Measurements from ENCODE around the gene SLC25A21.

Gene SLC25A21

DNA sequence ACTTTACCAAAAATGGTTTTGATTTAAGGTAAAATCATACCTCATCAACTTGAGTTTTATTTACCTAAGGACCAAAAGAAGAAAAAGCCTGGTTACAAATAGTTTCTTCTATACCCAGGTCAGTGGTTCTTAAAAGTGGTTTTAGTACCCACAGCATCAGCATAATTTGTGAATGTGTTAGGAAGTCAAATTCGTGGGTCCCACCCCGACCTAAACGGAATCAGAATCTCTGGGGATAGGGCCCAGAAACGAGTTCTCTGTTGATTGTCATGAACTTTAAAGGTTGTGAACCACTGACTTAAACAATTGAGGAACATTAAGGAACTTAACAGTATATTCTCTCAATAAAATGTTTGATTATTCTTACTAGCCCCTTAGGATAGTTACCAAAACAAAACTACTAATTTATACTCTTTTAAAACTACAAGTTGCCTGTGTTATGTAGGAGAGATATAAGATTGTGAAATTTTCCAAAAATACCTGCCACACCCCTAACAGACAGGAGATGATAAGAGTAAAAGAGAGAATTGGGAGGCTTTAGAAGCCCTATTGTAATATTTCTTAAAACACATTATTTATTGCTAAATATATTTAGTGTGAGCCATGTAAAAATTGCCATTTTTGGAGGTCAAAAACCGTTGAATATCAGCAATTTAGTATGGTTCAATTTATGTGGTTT, 669 bp upstream of the SLC25A21 start:
- no peak for TF ChIP-seq CTCF (IDR thresholded peaks at IDR 0.05; ENCODE audit: insufficient read depth, low read length, missing control alignments)
- ChIA-PET CTCF (interaction anchor here (3.1 kb wide), 1 partner anchor 22 kb away, joined by 13 read pairs; no protein-coding TSS in a partner anchor), POLR2A (interaction anchor here (0.7 kb wide), 1 partner anchor 589 kb away, joined by 4 read pairs; no protein-coding TSS in a partner anchor)
- no peak for DNase-seq (ENCODE audit: low read depth, low spot score)
- H3K4me3 ChIP-seq (ENCODE audit: low read depth, low read length) = peak overlapping the region; percentile 88

DNA sequence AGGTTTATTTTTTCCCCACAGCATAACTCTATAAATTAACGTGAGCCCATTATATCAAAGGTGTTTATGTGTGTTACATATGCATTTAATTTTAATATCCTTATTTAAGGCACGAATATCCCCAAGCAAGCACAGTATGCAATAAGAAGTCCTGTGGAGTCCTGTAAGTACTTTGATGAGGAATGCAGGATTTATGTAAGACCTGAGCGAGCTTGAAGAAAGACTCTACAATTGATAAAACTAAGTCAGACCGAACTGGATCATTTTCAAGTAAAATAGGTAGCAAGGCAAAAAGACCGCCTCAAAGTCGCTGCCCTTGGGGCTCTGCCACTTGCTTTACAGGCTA, 755 bp downstream of the SLC25A21 start:
- TF ChIP-seq CTCF (IDR thresholded peaks at IDR 0.05; ENCODE audit: insufficient read depth, low read length, missing control alignments) = no peak
- POLR2A ChIA-PET = interaction anchor here (1.0 kb wide), 1 partner anchor 26 kb away, joined by 8 read pairs; the partner anchor contains the start of gene MIPOL1
- peak overlapping the region; percentile 88 for H3K4me3 ChIP-seq (ENCODE audit: low read depth, low read length)
- CTCF ChIA-PET = interaction anchor here (1.1 to 3.1 kb wide), 2 partner anchors 21 to 47 kb away, joined by 3 to 13 read pairs; no protein-coding TSS in a partner anchor
- DNase-seq (ENCODE audit: low read depth, low spot score) = no peak

- H3K4me3 ChIP-seq (ENCODE audit: low read depth, low read length) = no peak overlapping the region
- DNase-seq (ENCODE audit: low read depth, low spot score) = no peak
- TF ChIP-seq CTCF (IDR thresholded peaks at IDR 0.05; ENCODE audit: insufficient read depth, low read length, missing control alignments) = no peak
- ChIA-PET CTCF (interaction anchor here (1.1 to 3.1 kb wide), 2 partner anchors 20 to 48 kb away, joined by 3 to 13 read pairs; no protein-coding TSS in a partner anchor), POLR2A (no interaction called here)
Observed at GRCh38 chr14:37170993-37171392, 1.4 kb downstream of the SLC25A21 start.

GRCh38 chr14:37170237-37170636, 2.2 kb downstream of the SLC25A21 start:
- CTCF ChIA-PET = interaction anchor here (3.1 kb wide), 1 partner anchor 20 kb away, joined by 13 read pairs; no protein-coding TSS in a partner anchor
- no peak for DNase-seq (ENCODE audit: low read depth, low spot score)

GRCh38 chr14:37168721-37169120, 3.7 kb downstream of the SLC25A21 start:
- TF ChIP-seq CTCF (IDR thresholded peaks at IDR 0.05; ENCODE audit: insufficient read depth, low read length, missing control alignments) = no peak
- no peak overlapping the region for H3K4me3 ChIP-seq (ENCODE audit: low read depth, low read length)
- ChIA-PET POLR2A (no interaction called here), CTCF (interaction anchor here (1.4 kb wide), 1 partner anchor 19 kb away, joined by 5 read pairs; no protein-coding TSS in a partner anchor)
- DNase-seq (ENCODE audit: low read depth, low spot score) = no peak

More at GRCh38 chr14:37170237-37170636, 2.2 kb downstream of the SLC25A21 start:
- no peak for TF ChIP-seq CTCF (IDR thresholded peaks at IDR 0.05; ENCODE audit: insufficient read depth, low read length, missing control alignments)
- POLR2A ChIA-PET = no interaction called here
- H3K4me3 ChIP-seq (ENCODE audit: low read depth, low read length) = no peak overlapping the region

- no peak for DNase-seq (ENCODE audit: low read depth, low spot score)
- POLR2A ChIA-PET = no interaction called here
- no peak overlapping the region for H3K4me3 ChIP-seq (ENCODE audit: low read depth, low read length)
- CTCF ChIA-PET = interaction anchor here (1.0 kb wide), 1 partner anchor 16 kb away, joined by 4 read pairs; no protein-coding TSS in a partner anchor
- TF ChIP-seq CTCF (IDR thresholded peaks at IDR 0.05; ENCODE audit: insufficient read depth, low read length, missing control alignments) = no peak
Observed at GRCh38 chr14:37167151-37168047, 5.0 kb downstream of the SLC25A21 start.
